ENCODE results near the gene LMOD1. TPM values are rescaled to one million over a fixed set of nuclear protein-coding genes. Genes with fewer than 3 reads are reported as not detected.

LMOD1 gene
- total and polyA plus RNA-seq, 2 donors (not counting 3 experiments of a cell fraction or from before 2014, with no cell fraction given), result 0.19 to 0.33 TPM

GRCh38 chr1:201955009-201955728, 8.8 kb upstream of the LMOD1 start, which contains the start of gene TIMM17A:
Gene TIMM17A, plus strand, starts transcription at chr1:201955503. Its CDS starts 24 bp downstream, at chr1:201955527.
- TF ChIP-seq POLR2A (IDR thresholded peaks at IDR 0.05; ENCODE audit: low read depth, low read length) (peak; percentile 97), MAX (IDR thresholded peaks at IDR 0.05; ENCODE audit: insufficient read depth, insufficient read length) (peak; percentile 75), MYC (IDR thresholded peaks at IDR 0.05; ENCODE audit: low read depth, low read length) (no peak), POLR2AphosphoS5 (IDR thresholded peaks at IDR 0.05; ENCODE audit: insufficient read depth, low read depth, low read length) (peak; percentile 97), JUN (IDR thresholded peaks at IDR 0.05; ENCODE audit: borderline replicate concordance, insufficient read depth, insufficient read length, low read depth) (no peak)
- Histone ChIP-seq H3K9me3 (replicated peaks; ENCODE audit: control insufficient read depth, insufficient read depth, low read length) (no peaks in the 10 kb centered on the region), H3K4me3 (replicated peaks in 1 of 3; ENCODE audit: insufficient read depth in 1 of 3, low read depth in 1 of 3, low read length in 3 of 3) (peak within 1 kb of the TSS; percentile 26 to 87 (median 68)), H3K9me1 (replicated peaks; ENCODE audit: control insufficient read depth, extremely low read depth, insufficient read depth, low read length) (no peaks in the 10 kb centered on the region), H4K20me1 (replicated peaks; ENCODE audit: control insufficient read depth, extremely low read depth, insufficient read depth, low read length) (no peaks in the 10 kb centered on the region), H3K9ac (replicated peaks; ENCODE audit: extremely low read depth, insufficient read depth, low read length) (peak within 1 kb of the TSS; percentile 90), H3K4me2 (ENCODE audit: insufficient read depth, low read length) (peak within 1 kb of the TSS; percentile 61), H2AFZ (ENCODE audit: low read depth, low read length) (peak within 1 kb of the TSS; percentile 45), H3K27ac (ENCODE audit: insufficient read depth, low read depth, low read length) (peak within 1 kb of the TSS; percentile 71), H3K27me3 (ENCODE audit: control insufficient read depth in 2 of 2, insufficient read depth in 2 of 2, low read length in 2 of 2) (no peaks in the 10 kb centered on the region), H3K79me2 (ENCODE audit: control insufficient read depth, insufficient read depth, low read length) (peaks cover 24% of the 10 kb centered on the region), H3K4me1 (ENCODE audit: control insufficient read depth, extremely low read depth, insufficient read depth, low read length) (peaks cover 10% of the 10 kb centered on the region), H3K36me3 (ENCODE audit: control insufficient read depth in 2 of 2, extremely low read depth in 1 of 2, insufficient read depth in 2 of 2, low read length in 2 of 2) (peaks cover 2 to 3% of the 10 kb centered on the region in 2 experiments)
- ChIA-PET POLR2A (interaction anchor here (0.6 to 1.6 kb wide), 5 partner anchors 38 to 795 kb away, joined by 3 to 4 read pairs (median 4); no protein-coding TSS in a partner anchor), CTCF (interaction anchor here (0.6 to 5.7 kb wide), 7 partner anchors 17 to 126 kb away, joined by 3 to 54 read pairs (median 3); partner anchors contain the start of gene IPO9)
- BruUV-seq (replicated peaks), result no TSS peak
- FAIRE-seq (peak; percentile 100), DNase-seq (ENCODE audit: low read depth, low spot score) (peak; percentile 99)
- dilution Hi-C loops (cut with MboI; ENCODE audit: extremely low pct_ligation_motif_present, low sequenced_read_pairs), result no loop called here
- intact Hi-C loops (cut with micrococcal nuclease), result loop anchor here (1.0 to 10.0 kb wide), 5 partner anchors 18 to 420 kb away; partner anchors contain the start of gene NAV1

Data from endothelial cell of umbilical vein (primary cell).